ENCODE data around the gene FBXL15.

DNA sequence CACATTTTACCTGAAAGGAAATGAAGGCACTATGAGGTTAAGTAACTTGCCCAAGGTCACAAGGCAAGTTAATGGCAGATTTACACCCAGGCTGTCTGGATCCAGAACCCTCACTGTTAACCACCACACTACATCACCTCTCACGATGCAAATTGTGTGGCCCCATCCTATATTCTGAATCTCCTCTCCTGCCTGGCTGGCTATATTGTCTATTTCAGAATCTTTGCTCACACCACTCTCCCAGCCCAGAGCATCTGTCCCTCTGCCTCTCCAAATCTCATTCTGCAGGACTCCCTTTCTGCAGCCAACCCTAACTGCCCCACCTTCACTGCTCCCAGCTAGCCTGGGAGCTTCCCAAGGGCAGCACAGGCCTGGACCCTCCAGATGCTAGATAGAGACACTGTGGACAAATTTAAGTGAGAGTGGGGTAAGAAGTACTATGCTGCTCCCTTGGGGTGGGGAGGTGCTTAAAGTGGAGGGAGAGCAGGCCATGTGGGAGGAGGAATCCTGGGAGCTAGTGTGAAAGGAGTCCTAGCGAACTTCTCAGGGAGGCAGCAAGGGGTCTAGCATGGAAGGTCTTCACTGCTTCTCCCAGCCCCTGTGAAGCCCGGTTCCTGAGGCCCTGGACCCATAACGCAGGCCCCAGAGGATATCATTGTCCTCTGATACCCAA, 11.0 kb downstream of the FBXL15 start:
- TF ChIP-seq POLR2AphosphoS5 (IDR thresholded peaks at IDR 0.05) (no peak), POLR2A (IDR thresholded peaks at IDR 0.05) (no peak), CTCF (IDR thresholded peaks at IDR 0.05) (no peak), EP300 (IDR thresholded peaks at IDR 0.05) (no peak)

Measured in gastroesophageal sphincter (tissue), 3 donors.